ENCODE measurements around the gene UBE2D1. TPM values are rescaled to one million over a fixed set of nuclear protein-coding genes. Genes with fewer than 3 reads are reported as not detected.

Gene UBE2D1
- total and polyA plus RNA-seq, 2 of the 13 experiments (the other 11 are each of a cell fraction or from before 2014, with no cell fraction given): 6.2 to 13.8 TPM

DNA sequence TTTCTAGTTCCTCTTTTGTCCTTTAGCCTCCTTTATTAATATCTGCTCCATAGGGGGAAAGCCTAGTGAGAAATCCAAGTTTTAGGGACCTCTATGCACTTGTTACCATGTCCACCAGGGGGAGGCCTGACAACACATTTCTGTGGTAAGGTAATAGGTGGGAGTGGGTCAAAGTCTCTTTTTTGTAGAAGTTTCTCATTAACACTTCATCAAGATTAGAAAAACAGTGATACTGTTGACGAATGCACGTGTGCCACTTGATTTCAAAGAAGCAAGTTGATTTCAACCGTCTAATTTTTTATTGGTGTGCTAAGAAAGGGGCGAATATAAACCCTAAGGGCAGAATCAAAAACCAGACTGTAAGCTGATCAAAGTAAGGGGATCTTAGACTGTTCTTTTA lies 35.2 kb upstream of the UBE2D1 start (continued):
- TF ChIP-seq, protein P1, sequence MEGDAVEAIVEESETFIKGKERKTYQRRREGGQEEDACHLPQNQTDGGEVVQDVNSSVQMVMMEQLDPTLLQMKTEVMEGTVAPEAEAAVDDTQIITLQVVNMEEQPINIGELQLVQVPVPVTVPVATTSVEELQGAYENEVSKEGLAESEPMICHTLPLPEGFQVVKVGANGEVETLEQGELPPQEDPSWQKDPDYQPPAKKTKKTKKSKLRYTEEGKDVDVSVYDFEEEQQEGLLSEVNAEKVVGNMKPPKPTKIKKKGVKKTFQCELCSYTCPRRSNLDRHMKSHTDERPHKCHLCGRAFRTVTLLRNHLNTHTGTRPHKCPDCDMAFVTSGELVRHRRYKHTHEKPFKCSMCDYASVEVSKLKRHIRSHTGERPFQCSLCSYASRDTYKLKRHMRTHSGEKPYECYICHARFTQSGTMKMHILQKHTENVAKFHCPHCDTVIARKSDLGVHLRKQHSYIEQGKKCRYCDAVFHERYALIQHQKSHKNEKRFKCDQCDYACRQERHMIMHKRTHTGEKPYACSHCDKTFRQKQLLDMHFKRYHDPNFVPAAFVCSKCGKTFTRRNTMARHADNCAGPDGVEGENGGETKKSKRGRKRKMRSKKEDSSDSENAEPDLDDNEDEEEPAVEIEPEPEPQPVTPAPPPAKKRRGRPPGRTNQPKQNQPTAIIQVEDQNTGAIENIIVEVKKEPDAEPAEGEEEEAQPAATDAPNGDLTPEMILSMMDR (CRISPR knock-in tag; IDR thresholded peaks at IDR 0.05): peak; percentile 87
- TF ChIP-seq FIP1L1 (IDR thresholded peaks at IDR 0.05; ENCODE audit: borderline replicate concordance, insufficient read depth, low read depth, low read length) (no peak), TSC22D2 (CRISPR knock-in tag; IDR thresholded peaks at IDR 0.05; ENCODE audit: borderline replicate concordance) (peak; percentile 60; the same call in 1 of the 2 replicates), ZNF749 (CRISPR knock-in tag; IDR thresholded peaks at IDR 0.05; ENCODE audit: borderline replicate concordance) (no peak), ZNF431 (CRISPR knock-in tag; IDR thresholded peaks at IDR 0.05; ENCODE audit: borderline replicate concordance, low read depth) (no peak), TBX3 (IDR thresholded peaks at IDR 0.05; ENCODE audit: borderline replicate concordance) (peak; percentile 49; the same call in 1 of the 2 replicates), SMAD3 (CRISPR knock-in tag; IDR thresholded peaks at IDR 0.05) (0 out of 2 replicates have a peak, but pooled peaks have one; percentile 36), ZNF121 (CRISPR knock-in tag; IDR thresholded peaks at IDR 0.05) (no peak), ZNF331 (CRISPR knock-in tag; IDR thresholded peaks at IDR 0.05) (0 out of 2 replicates have a peak, but pooled peaks have one; percentile 8), SAP130 (CRISPR knock-in tag; IDR thresholded peaks at IDR 0.05; ENCODE audit: low read depth) (0 out of 2 replicates have a peak, but pooled peaks have one; percentile 13), MATR3 (CRISPR knock-in tag; IDR thresholded peaks at IDR 0.05) (no peak), STAG1 (CRISPR knock-in tag; IDR thresholded peaks at IDR 0.05) (peak; percentile 85), SRSF1 (optimal IDR thresholded peaks at IDR 0.05; ENCODE audit: low read depth, low read length) (no peak), ZNF510 (CRISPR knock-in tag; IDR thresholded peaks at IDR 0.05; ENCODE audit: low read depth) (no peak), CENPT (CRISPR knock-in tag; IDR thresholded peaks at IDR 0.05; ENCODE audit: low read depth) (no peak), GATAD2A (CRISPR knock-in tag; IDR thresholded peaks at IDR 0.05) (peak; percentile 44)
- TF ChIP-seq, protein P2, sequence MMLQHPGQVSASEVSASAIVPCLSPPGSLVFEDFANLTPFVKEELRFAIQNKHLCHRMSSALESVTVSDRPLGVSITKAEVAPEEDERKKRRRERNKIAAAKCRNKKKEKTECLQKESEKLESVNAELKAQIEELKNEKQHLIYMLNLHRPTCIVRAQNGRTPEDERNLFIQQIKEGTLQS (CRISPR knock-in tag; IDR thresholded peaks at IDR 0.05): no peak
- TF ChIP-seq, protein P3, sequence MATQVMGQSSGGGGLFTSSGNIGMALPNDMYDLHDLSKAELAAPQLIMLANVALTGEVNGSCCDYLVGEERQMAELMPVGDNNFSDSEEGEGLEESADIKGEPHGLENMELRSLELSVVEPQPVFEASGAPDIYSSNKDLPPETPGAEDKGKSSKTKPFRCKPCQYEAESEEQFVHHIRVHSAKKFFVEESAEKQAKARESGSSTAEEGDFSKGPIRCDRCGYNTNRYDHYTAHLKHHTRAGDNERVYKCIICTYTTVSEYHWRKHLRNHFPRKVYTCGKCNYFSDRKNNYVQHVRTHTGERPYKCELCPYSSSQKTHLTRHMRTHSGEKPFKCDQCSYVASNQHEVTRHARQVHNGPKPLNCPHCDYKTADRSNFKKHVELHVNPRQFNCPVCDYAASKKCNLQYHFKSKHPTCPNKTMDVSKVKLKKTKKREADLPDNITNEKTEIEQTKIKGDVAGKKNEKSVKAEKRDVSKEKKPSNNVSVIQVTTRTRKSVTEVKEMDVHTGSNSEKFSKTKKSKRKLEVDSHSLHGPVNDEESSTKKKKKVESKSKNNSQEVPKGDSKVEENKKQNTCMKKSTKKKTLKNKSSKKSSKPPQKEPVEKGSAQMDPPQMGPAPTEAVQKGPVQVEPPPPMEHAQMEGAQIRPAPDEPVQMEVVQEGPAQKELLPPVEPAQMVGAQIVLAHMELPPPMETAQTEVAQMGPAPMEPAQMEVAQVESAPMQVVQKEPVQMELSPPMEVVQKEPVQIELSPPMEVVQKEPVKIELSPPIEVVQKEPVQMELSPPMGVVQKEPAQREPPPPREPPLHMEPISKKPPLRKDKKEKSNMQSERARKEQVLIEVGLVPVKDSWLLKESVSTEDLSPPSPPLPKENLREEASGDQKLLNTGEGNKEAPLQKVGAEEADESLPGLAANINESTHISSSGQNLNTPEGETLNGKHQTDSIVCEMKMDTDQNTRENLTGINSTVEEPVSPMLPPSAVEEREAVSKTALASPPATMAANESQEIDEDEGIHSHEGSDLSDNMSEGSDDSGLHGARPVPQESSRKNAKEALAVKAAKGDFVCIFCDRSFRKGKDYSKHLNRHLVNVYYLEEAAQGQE (IDR thresholded peaks at IDR 0.05; ENCODE audit: borderline replicate concordance in 1 of 2, low read depth in 1 of 2, low read length in 2 of 2): 0 out of 4 replicates have a peak, but pooled peaks of 1 of the 2 experiments have one; percentile 8
- TF ChIP-seq, protein P4, sequence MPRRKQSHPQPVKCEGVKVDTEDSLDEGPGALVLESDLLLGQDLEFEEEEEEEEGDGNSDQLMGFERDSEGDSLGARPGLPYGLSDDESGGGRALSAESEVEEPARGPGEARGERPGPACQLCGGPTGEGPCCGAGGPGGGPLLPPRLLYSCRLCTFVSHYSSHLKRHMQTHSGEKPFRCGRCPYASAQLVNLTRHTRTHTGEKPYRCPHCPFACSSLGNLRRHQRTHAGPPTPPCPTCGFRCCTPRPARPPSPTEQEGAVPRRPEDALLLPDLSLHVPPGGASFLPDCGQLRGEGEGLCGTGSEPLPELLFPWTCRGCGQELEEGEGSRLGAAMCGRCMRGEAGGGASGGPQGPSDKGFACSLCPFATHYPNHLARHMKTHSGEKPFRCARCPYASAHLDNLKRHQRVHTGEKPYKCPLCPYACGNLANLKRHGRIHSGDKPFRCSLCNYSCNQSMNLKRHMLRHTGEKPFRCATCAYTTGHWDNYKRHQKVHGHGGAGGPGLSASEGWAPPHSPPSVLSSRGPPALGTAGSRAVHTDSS (CRISPR knock-in tag; conservative IDR thresholded peaks at IDR 0.05): no peak
- TF ChIP-seq, protein P5, sequence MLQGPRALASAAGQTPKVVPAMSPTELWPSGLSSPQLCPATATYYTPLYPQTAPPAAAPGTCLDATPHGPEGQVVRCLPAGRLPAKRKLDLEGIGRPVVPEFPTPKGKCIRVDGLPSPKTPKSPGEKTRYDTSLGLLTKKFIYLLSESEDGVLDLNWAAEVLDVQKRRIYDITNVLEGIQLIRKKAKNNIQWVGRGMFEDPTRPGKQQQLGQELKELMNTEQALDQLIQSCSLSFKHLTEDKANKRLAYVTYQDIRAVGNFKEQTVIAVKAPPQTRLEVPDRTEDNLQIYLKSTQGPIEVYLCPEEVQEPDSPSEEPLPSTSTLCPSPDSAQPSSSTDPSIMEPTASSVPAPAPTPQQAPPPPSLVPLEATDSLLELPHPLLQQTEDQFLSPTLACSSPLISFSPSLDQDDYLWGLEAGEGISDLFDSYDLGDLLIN (CRISPR knock-in tag; IDR thresholded peaks at IDR 0.05; ENCODE audit: borderline replicate concordance): no peak

Data from HepG2 (cell line).